Lower leg skin (tissue), 3 donors: Measurements from ENCODE around the gene C16orf90.

Experiments
- POLR2A ChIP-seq, 2 donors: fragments of 450-650 bp; IDR thresholded peaks; one replicate each; pipeline ENCODE4 v1.6.1; 2016 to 2017; ENCODE audit warnings: antibody characterized with exemption in 2 of 2, mild to moderate bottlenecking in 1 of 2, moderate library complexity in 1 of 2
- TF ChIP-seq, protein P1 (sequence below), 3 donors: fragments of 450-650 bp; IDR thresholded peaks; one replicate each; pipeline ENCODE4 v1.5.1; 2016; ENCODE audit warnings: antibody characterized with exemption in 3 of 3, mild to moderate bottlenecking in 3 of 3, moderate library complexity in 2 of 3

DNA sequence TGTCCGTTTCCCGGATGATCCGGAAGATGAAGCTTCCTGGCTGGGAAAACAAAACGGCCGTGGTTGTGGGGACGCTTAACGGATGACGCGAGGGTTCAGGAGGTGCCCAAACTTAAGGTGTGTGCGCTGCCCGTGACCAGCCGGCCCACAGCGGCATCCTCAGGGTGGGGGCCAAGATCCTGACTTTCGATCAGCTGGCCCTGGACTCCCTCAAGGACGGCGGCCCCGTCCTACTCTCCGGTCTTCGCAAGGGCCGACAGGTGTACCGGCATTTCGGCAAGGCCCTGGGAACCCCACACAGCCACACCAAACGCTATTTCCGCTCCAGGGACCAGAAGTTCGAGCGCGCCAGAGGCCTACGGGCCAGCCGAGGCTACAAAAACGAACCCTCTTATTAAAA is 1.1 kb upstream of the C16orf90 start:
- TF ChIP-seq, protein P1, sequence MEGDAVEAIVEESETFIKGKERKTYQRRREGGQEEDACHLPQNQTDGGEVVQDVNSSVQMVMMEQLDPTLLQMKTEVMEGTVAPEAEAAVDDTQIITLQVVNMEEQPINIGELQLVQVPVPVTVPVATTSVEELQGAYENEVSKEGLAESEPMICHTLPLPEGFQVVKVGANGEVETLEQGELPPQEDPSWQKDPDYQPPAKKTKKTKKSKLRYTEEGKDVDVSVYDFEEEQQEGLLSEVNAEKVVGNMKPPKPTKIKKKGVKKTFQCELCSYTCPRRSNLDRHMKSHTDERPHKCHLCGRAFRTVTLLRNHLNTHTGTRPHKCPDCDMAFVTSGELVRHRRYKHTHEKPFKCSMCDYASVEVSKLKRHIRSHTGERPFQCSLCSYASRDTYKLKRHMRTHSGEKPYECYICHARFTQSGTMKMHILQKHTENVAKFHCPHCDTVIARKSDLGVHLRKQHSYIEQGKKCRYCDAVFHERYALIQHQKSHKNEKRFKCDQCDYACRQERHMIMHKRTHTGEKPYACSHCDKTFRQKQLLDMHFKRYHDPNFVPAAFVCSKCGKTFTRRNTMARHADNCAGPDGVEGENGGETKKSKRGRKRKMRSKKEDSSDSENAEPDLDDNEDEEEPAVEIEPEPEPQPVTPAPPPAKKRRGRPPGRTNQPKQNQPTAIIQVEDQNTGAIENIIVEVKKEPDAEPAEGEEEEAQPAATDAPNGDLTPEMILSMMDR (IDR thresholded peaks at IDR 0.05), result no peak
- no peak for TF ChIP-seq POLR2A (IDR thresholded peaks at IDR 0.05)
